ENCODE measurements around the gene CRACR2B.
A peak's percentile ranks its signal among the peaks of the same experiment; 100 is the strongest.

Gene CRACR2B

GRCh38 chr11:827146-827896 is 398 bp upstream of the CRACR2B start:
- no peak for DNase-seq

DNA sequence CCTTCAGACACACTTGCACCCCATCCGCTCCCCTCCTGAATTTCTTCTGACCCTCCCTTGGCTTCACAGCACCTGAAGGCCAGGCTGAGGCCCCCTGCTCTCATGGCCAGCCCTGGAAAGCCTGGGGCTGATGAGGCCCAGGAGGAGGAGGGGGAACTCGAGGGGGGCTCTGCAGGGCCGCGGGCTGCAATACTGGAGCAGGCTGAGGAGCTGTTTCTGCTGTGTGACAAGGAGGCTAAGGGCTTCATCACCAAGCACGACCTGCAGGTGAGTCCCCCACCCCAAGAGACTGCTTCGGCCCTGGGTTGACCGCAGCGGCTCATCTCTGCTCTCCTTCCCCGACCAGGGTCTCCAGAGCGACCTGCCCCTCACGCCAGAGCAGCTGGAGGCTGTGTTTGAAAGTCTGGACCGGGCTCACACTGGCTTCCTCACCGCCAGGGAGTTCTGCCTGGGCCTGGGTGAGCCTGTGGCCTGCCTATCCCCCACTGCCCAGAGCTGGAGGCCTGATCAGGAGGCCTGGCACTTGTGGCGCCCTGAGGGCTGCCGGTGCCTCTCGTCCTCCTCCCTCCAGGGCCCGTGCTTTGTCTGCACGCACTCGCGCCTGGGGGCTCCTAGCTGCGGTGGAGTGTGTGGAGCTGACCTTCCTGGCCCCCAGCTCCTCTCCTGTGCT is 922 bp downstream of the CRACR2B start:
- no peak for DNase-seq

GRCh38 chr11:829176-829846 is 1.6 kb downstream of the CRACR2B start:
- no peak for DNase-seq

DNA sequence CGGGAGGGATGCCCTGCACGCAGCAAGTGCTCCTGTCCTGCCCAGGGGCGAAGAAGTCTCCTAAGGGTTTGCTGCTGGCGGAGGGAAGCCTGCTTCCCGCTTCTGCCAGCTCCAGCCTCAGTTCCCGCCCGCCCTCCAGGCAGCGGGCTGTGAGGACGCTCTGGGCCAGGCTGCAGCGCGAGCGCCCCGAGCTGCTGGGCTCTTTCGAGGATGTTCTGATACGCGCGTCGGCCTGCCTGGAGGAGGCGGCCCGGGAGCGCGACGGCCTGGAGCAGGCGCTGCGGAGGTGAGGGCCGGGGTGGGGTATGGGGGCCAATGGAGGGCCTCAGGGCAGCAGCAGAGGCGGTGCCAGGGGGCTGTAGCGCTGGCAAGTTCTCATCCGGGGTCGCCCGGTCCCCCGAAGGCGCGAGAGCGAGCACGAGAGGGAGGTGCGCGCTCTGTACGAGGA is 2.2 kb downstream of the CRACR2B start:
- DNase-seq = no peak

GRCh38 chr11:830295-831117 is 2.8 kb downstream of the CRACR2B start:
- DNase-seq = peak; percentile 38

GRCh38 chr11:831118-831864 is 3.6 kb downstream of the CRACR2B start:
- DNase-seq = no peak

GRCh38 chr11:831961-832528 is 4.3 kb downstream of the CRACR2B start:
- DNase-seq = no peak

DNA sequence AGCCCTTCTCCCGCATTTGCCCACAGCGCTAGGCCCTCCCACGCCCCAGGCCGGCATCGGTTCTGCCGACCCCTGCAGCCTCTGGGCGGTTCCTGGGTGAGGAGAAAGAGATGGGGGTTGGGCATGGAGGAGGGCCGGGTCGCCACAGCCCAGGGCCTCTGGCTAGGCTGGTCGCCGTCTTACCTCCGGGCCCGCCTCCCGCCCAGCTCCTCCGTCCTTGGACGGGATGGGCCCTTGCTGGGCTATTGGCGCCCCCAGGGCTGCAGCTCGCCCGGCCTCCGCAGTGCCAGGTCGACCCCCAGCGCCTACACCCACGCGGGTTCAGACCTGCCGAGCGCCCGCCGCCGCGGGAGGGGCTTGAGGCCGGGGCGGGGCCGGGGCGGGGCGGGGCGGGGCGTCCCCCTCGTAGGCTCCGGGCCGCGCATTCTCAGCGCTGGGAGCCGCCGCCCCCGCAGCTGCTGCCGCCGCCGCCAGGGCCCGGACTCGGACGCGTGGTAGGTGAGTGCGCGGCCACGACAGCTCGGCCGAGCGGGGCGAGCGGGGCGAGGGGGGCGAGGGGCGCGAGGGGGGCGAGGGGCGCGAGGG is 4.9 kb downstream of the CRACR2B start, which contains the start of gene CD151:
TSS of gene CD151 (plus strand) at position 424 of the 585 bp plus-strand sequence. CDS start 3,118 bp downstream, outside the sequence.
- no peak for DNase-seq

DNA sequence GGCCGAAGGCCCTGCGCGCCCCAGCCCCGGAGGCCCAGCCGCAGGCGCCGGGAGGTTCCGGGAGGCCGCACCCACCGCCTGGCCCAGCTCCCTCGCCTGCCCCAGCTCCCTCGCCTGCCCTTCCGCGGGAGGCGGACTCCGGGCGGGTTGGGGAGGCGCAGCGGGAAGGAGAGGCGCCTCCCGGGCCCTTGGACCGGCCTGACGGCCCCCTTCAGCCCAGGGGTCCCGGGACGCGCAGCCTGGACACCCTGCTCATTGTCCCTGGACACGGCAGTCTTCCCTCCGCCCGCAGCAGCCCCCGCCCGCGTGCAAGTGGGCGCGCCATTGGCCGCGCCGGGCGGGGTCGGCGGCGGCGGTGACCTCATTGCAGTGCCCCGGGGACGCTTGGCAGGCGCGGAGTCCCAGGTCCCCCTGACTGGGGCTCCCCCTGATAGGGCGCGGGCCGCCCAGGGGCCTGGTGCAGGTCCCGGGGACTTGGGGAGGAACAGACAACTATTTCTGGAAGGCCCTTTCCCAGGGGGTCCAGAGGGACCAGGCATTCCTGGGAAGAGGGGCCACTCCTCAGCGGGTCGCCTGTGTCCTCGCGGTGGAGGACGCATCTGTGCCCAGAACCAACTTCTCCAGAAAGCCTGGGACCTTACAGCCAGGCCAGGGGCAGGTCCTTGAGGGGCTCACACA is 5.5 kb downstream of the CRACR2B start:
- DNase-seq = peak; percentile 32

DNA sequence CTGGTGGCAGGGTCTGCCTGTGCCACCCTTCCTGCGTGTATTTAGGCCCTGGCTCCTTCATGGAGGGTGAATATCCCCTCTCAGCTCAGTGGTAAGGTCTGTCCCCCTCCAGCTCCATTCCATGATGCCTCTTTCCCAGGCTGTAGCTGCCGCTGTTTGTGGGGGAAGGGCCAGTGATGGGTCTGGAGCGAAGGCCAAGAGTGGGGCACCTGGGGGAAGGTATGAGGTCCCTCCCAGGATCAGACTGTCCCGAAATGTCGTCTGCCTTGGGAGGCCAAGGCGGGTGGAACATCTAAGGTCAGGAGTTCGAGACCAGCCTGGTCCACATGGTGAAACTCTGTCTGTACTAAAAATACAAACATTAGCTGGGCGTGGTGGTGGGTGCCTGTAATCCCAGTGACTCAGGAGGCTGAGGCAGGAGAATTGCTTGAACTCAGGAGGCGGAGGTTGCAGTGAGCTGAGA is 6.2 kb downstream of the CRACR2B start:
- DNase-seq = no peak

GRCh38 chr11:834371-835316 is 6.9 kb downstream of the CRACR2B start:
- no peak for DNase-seq

GRCh38 chr11:836274-836673 is 8.6 kb downstream of the CRACR2B start:
- no peak for DNase-seq

GRCh38 chr11:836700-837099 is 9.0 kb downstream of the CRACR2B start:
- no peak for DNase-seq

GRCh38 chr11:837189-837989 is 9.7 kb downstream of the CRACR2B start:
- no peak for DNase-seq

- DNase-seq = no peak
These were observed 10.2 kb downstream of the CRACR2B start for GRCh38 chr11:837990-838307.

GRCh38 chr11:838441-839279 is 10.9 kb downstream of the CRACR2B start:
- no peak for DNase-seq

GRCh38 chr11:839280-839623 is 11.5 kb downstream of the CRACR2B start:
- no peak for DNase-seq

All from central memory CD4-positive, alpha-beta T cell (primary cell).